Activated CD4-positive, CD25-positive, alpha-beta regulatory T cell treated with anti-CD3 and anti-CD28 coated beads, Interleukin-2, amount 50 U/mL, for 16 hours (primary cell): ENCODE results near the gene DIPK1C.

Source experiments
- DNase-seq: peaks from one replicate; pipeline ENCODE4 v3.0.0-alpha.2; 2020; ENCODE audit warnings: low read depth, low spot score

Gene DIPK1C

GRCh38 chr18:74451148-74451547 is 6.0 kb downstream of the DIPK1C start:
- no peak for DNase-seq

GRCh38 chr18:74450626-74451025 is 6.5 kb downstream of the DIPK1C start:
- no peak for DNase-seq

- DNase-seq, result no peak
Observed at GRCh38 chr18:74447404-74448152, 9.5 kb downstream of the DIPK1C start.

GRCh38 chr18:74446631-74447403 is 10.3 kb downstream of the DIPK1C start:
- DNase-seq, result no peak

GRCh38 chr18:74446178-74446577 is 10.9 kb downstream of the DIPK1C start:
- no peak for DNase-seq

GRCh38 chr18:74445585-74445984 is 11.5 kb downstream of the DIPK1C start:
- no peak for DNase-seq

GRCh38 chr18:74444104-74444503 is 13.0 kb downstream of the DIPK1C start:
- no peak for DNase-seq

- DNase-seq, result no peak
Observed at GRCh38 chr18:74440808-74441427, 16.2 kb downstream of the DIPK1C start.

- no peak for DNase-seq
Observed at GRCh38 chr18:74438091-74438490, 19.0 kb downstream of the DIPK1C start.

- no peak for DNase-seq
Observed at GRCh38 chr18:74436158-74436769, 20.8 kb downstream of the DIPK1C start.

- no peak for DNase-seq
Observed at GRCh38 chr18:74435740-74436139, 21.4 kb downstream of the DIPK1C start.

GRCh38 chr18:74434466-74434865 is 22.6 kb downstream of the DIPK1C start:
- DNase-seq, result no peak

- DNase-seq, result no peak
Observed at GRCh38 chr18:74430806-74431571, 26.1 kb downstream of the DIPK1C start.

- DNase-seq, result no peak
Observed at GRCh38 chr18:74430231-74430630, 26.9 kb downstream of the DIPK1C start.

GRCh38 chr18:74429096-74429495 is 28.0 kb downstream of the DIPK1C start:
- DNase-seq, result no peak

- no peak for DNase-seq
Observed at GRCh38 chr18:74427442-74428112, 29.5 kb downstream of the DIPK1C start.

GRCh38 chr18:74425876-74426275 is 31.2 kb downstream of the DIPK1C start:
- no peak for DNase-seq

- no peak for DNase-seq
Observed at GRCh38 chr18:74425161-74425560, 31.9 kb downstream of the DIPK1C start.

- DNase-seq, result no peak
Observed at GRCh38 chr18:74422541-74422940, 34.6 kb downstream of the DIPK1C start.

- no peak for DNase-seq
Observed at GRCh38 chr18:74420926-74421325, 36.2 kb downstream of the DIPK1C start.

GRCh38 chr18:74420481-74420880 is 36.6 kb downstream of the DIPK1C start:
- no peak for DNase-seq
